Lower leg skin (tissue), 4 donors: Measurements from ENCODE around the gene CDH22. TPM values are rescaled to one million over a fixed set of nuclear protein-coding genes. Genes with fewer than 3 reads are reported as not detected.

Experiments
- DNase-seq, 2 donors: peaks; one replicate each; pipeline ENCODE4 v3.0.0-alpha.2; 2019; ENCODE audit warnings: low spot score in 2 of 2
- H3K4me3 ChIP-seq: fragments of 200-600 bp; sonication (generic); 2 replicates; pipeline ENCODE4 v1.5.1; 2017; ENCODE audit warnings: mild to moderate bottlenecking, low read depth; ENCODE audit not compliant: poor library complexity, severe bottlenecking
- POLR2A ChIP-seq, 2 donors: fragments of 450-650 bp; IDR thresholded peaks; one replicate each; pipeline ENCODE4 v1.6.1; 2016 to 2017; ENCODE audit warnings: antibody characterized with exemption in 2 of 2, mild to moderate bottlenecking in 1 of 2, moderate library complexity in 1 of 2
- WGBS, 2 donors: methylation state at CpG; one replicate each; pipeline ENCODE4 v1.1.5; 2018; 5-methylcytosine and 5-hydroxymethylcytosine counted together
- intact Hi-C: fragments of 100-400 bp; cut with DNase I; formaldehyde crosslinking; loops from one replicate; pipeline ENCODE4 v1.15.0; 2023; ENCODE audit warnings: low total_unique reads
- total RNA-seq, 4 donors: library from RNA; depleted of rRNA; stranded (reverse); fragments of >200 nt; gene quantifications; one replicate each; pipeline ENCODE4 v1.1.0, GENCODE V29; 2016
- TF ChIP-seq, protein P1 (sequence below), 3 donors: fragments of 450-650 bp; IDR thresholded peaks; one replicate each; pipeline ENCODE4 v1.5.1; 2016; ENCODE audit warnings: antibody characterized with exemption in 3 of 3, mild to moderate bottlenecking in 3 of 3, moderate library complexity in 2 of 3

The CDH22 gene
- total RNA-seq, 4 donors from 2014 or later: 1.6 to 3.0 (median 2.0) TPM

DNA sequence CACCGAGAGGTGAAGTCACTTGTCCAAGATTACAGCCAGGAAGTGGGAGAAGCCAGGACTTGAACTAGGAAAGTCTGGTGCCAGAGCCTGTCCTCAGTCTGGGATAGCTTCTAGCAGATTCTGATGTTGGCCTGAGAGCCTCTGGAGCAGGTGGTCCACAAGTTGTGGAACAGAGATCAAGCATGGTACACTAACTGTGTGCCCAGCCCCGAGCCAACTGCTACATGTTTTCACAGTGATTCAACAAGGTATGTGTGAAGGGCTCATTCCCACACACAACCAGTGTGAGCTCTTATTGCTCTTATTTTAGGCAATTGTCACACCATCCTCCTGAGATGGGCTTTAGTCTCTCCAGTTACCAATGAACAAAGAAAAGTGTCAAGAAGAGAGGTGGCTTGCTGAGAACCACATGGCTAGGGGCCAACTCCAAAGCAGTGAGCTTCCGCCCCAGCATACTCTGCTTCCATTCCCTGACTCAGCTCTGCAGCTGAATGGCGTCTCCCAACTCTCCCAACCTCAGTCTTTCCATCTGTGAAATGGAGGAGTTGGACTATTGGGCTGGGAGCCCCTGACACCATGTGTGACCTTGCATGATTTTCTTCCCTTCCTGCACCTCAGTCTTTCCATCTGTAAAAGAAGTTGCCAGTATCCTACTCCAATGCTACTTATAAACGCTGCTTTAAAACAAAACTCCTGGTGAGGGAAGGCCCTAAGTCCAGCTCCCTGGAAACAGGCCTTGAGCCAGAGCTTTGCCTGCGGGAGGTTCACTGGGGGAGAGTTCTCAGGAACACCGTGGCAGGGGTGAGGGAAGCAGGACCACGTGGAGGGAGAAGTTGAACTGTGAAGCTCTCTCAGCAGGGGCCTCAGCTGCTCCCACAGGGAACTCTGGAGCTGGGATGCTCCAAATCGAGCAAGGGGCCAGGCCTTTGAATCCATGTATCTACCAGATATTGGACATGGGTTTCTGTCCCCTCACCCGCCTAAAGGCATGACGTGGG lies 40.9 kb downstream of the CDH22 start:
- 59% methylated on average over 11 of the region's 11 CpGs for WGBS, 2 donors
- TF ChIP-seq POLR2A (IDR thresholded peaks at IDR 0.05): no peak
- TF ChIP-seq, protein P1, sequence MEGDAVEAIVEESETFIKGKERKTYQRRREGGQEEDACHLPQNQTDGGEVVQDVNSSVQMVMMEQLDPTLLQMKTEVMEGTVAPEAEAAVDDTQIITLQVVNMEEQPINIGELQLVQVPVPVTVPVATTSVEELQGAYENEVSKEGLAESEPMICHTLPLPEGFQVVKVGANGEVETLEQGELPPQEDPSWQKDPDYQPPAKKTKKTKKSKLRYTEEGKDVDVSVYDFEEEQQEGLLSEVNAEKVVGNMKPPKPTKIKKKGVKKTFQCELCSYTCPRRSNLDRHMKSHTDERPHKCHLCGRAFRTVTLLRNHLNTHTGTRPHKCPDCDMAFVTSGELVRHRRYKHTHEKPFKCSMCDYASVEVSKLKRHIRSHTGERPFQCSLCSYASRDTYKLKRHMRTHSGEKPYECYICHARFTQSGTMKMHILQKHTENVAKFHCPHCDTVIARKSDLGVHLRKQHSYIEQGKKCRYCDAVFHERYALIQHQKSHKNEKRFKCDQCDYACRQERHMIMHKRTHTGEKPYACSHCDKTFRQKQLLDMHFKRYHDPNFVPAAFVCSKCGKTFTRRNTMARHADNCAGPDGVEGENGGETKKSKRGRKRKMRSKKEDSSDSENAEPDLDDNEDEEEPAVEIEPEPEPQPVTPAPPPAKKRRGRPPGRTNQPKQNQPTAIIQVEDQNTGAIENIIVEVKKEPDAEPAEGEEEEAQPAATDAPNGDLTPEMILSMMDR (IDR thresholded peaks at IDR 0.05): no peak
- H3K4me3 ChIP-seq: no peak overlapping the region
- intact Hi-C loops: no loop called here
- DNase-seq: no peak

DNA sequence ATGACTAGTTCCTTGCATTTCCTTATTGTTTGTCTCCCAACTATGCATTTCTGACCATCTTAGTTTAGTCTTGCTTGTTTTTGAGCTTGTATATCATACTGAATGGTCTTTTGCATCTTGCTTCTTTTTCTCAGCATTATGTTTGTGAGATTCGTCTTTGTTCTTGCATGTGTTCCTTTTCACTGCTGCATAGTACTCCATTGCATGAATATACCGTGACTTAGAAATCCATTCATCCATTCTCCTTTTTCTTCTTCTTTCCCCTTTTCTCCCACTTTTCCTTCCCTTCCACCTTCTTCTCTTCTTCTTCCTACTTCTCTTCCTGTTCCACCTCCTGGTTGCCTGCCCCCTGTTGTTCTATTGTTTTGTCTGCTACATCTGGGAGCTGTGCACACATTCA lies 42.8 kb downstream of the CDH22 start:
- intact Hi-C loops: no loop called here
- H3K4me3 ChIP-seq: no peak overlapping the region
- TF ChIP-seq POLR2A (IDR thresholded peaks at IDR 0.05): no peak
- TF ChIP-seq, protein P1 (IDR thresholded peaks at IDR 0.05): no peak
- no peak for DNase-seq
- WGBS, 2 donors: 97 to 100% methylated on average over 2 of the region's 2 CpGs

DNA sequence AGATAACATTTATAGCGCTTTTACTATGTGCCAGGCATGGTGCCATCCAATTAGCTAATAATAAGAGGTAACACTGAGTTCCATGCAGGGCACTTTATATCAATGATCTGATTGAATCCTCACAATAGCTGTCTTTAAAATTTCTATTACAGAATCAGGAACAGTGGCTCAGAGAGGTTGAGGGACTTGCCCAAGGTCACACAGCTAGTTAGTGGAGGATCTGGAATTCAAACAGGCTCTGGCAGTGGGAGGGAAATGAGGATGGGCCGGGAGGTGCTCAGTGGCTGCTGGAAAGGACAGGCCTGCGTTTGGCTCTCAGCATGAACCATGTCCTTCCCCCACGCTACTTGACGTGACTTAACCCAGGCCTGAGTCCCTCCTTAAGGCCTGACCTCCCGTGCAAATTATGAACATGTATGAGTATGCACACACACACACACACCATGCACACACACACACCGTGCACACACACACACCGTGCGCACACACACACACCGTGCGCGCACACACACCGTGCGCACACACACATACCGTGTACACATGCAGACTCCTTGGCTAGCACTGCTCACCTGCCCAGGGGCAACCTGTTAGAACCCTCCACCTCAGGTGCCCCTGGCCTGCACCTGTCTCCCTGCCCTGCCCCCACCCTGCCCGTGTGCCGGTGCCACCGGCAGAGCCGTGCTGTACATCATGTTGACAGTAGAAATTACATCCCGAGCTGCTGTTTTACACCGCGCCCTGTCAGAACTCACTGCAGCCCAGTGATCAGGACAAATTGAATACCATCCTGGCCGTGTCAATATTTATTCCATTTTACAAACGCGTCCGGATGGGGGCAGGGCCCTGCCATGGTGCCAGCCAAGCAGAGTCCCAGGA lies 43.7 kb downstream of the CDH22 start:
- WGBS, 2 donors: 71 to 82% methylated on average over 26 of the region's 26 CpGs

DNA sequence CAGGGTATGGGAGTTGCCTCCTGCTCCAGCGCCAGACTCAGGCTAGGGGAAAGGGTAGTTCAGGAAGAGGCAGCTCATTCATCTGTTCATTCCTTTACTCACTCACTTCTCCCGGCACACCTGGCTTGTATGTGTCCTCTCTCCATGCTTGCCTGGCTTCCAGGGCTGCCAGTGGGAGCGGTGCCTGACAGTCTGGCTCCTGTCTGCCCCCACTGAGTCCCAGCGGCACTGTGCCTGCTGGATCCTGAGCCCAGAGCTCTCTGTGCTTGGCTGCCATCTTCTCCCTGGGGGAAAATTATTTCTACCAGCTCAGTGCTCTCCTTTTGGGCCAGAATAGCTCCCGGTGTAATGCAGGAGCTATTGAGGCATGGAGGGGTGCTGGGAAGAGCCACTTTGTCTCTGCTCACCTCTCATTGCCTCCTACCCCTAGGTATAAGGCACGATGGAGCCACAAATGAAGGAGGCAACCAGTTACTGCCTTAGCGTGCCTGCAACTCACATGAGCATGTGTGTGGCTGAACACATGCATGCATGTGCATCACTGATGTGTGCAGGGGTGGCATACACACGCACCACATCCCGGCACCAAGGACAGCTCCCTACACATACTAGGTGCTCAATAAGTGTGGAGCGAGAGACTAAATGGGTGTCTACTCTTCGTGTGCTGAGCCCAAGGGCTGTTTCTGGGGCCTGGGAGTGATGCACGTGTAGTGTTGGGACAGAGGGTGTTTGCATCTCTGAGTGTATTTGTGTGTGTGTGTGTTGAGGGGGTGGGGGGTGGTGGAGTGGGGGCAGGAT lies 46.6 kb downstream of the CDH22 start:
- intact Hi-C loops: no loop called here
- H3K4me3 ChIP-seq: no peak overlapping the region
- whole genome bisulfite sequencing, 2 donors: 55 to 67% methylated on average over 12 of the region's 12 CpGs
- TF ChIP-seq POLR2A (IDR thresholded peaks at IDR 0.05): no peak
- TF ChIP-seq, protein P1 (IDR thresholded peaks at IDR 0.05): no peak
- DNase-seq: no peak

More for the DNA sequence above, 43.7 kb downstream of the CDH22 start:
- H3K4me3 ChIP-seq: no peak overlapping the region
- intact Hi-C loops: no loop called here
- no peak for DNase-seq
- TF ChIP-seq, protein P1 (IDR thresholded peaks at IDR 0.05): no peak
- no peak for TF ChIP-seq POLR2A (IDR thresholded peaks at IDR 0.05)

DNA sequence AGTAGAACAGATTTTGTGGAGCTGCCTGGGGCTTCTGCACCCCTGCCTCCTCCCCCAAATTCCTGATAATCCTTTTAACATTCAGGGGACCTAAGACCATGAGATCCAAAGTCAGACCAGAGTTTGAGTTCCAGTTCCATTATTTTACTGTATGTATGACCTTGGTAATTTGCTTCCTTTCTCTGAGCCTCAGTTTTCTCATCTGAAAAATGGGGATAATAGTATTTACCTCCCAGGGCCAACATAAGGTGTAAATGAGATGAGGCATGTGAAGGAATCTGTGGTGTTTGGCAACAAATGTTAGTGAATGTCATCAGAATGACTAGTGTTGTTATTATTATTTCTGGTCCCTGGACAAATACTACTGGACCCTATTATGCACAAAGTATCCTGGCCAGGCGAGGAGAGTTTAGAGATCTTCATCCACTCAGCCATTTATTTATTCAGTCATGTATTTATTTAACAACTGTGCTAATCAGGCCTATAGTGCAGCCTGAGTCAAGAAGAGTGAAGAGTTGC lies 47.3 kb downstream of the CDH22 start:
- intact Hi-C loops: no loop called here
- TF ChIP-seq, protein P1 (IDR thresholded peaks at IDR 0.05): no peak
- no peak for TF ChIP-seq POLR2A (IDR thresholded peaks at IDR 0.05)
- no peak for DNase-seq
- 81 to 83% methylated on average over 1 of the region's 1 CpG for WGBS, 2 donors
- no peak overlapping the region for H3K4me3 ChIP-seq
